Umbilical cord (tissue), 2 donors: Measurements from ENCODE around the gene ALPI. TPM values are rescaled to one million over a fixed set of nuclear protein-coding genes. Genes with fewer than 3 reads are reported as not detected.

Experiments used
- DNase-seq: peaks from one replicate; pipeline ENCODE4 v3.0.0-alpha.2; 2015; ENCODE audit warnings: low spot score
- total RNA-seq: library from RNA; depleted of rRNA; stranded (reverse); fragments of >200 nt; gene quantifications from one replicate; pipeline ENCODE4 v1.2.3, GENCODE V29; 2014; ENCODE audit warnings: low replicate concordance; ENCODE audit not compliant: insufficient read depth

The ALPI gene
- total RNA-seq, 1 donor from 2014 or later = 2.9 TPM

GRCh38 chr2:232496501-232497270 is 40.7 kb downstream of the ALPI start:
- DNase-seq = no peak

- DNase-seq = no peak
Observed at GRCh38 chr2:232497348-232497747, 41.4 kb downstream of the ALPI start.

- no peak for DNase-seq
Observed at GRCh38 chr2:232498452-232498851, 42.5 kb downstream of the ALPI start.

GRCh38 chr2:232501331-232501771 is 45.4 kb downstream of the ALPI start:
- DNase-seq = no peak

GRCh38 chr2:232501794-232502390 is 45.9 kb downstream of the ALPI start:
- no peak for DNase-seq

GRCh38 chr2:232502511-232502910 is 46.6 kb downstream of the ALPI start:
- DNase-seq = no peak

GRCh38 chr2:232502911-232503808 is 47.2 kb downstream of the ALPI start:
- no peak for DNase-seq

- no peak for DNase-seq
Observed at GRCh38 chr2:232503809-232504323, 47.9 kb downstream of the ALPI start.

GRCh38 chr2:232504438-232504837 is 48.5 kb downstream of the ALPI start:
- DNase-seq = no peak

- no peak for DNase-seq
Observed at GRCh38 chr2:232505856-232506255, 49.9 kb downstream of the ALPI start.

GRCh38 chr2:232506709-232507108 is 50.8 kb downstream of the ALPI start:
- no peak for DNase-seq

- DNase-seq = no peak
Observed at GRCh38 chr2:232508251-232508650, 52.3 kb downstream of the ALPI start.

Other genes with a start within 250 kb of the ALPI start
- not detected for gene ALPP, start 77.4 kb upstream of the ALPI start, total RNA-seq
- not detected for gene ALPG, start 49.3 kb upstream of the ALPI start, total RNA-seq
- gene ECEL1, start 31.7 kb downstream of the ALPI start, total RNA-seq = 3.9 TPM
- not detected for gene PRSS56, start 64.2 kb downstream of the ALPI start, total RNA-seq
- gene CHRND, start 70.0 kb downstream of the ALPI start, total RNA-seq = 1.7 TPM
- not detected for gene CHRNG, start 83.5 kb downstream of the ALPI start, total RNA-seq
- gene TIGD1, start 94.4 kb downstream of the ALPI start, total RNA-seq = 1.7 TPM
- gene EIF4E2, start 94.5 kb downstream of the ALPI start, total RNA-seq = 25.8 TPM
- 1.2 TPM for gene EFHD1, start 177.5 kb downstream of the ALPI start, total RNA-seq
- gene GIGYF2, start 241.2 kb downstream of the ALPI start, total RNA-seq = 93.2 TPM